BE2C (cell line): ENCODE measurements around the gene RALGDS.
"Not testable (repeated sequence)": the region's sequence is repeated elsewhere in the genome, so short reads cannot be mapped to it uniquely, and the experiment has no call there.

Experiments
- DNase-seq: peaks from one replicate; pipeline ENCODE4 v3.0.0-alpha.2; 2020
- H3K27me3 ChIP-seq: fragments of 250-450 bp; sonication (Bioruptor Pico); 2 replicates; pipeline ENCODE4 v1.5.1; 2020; ENCODE audit warnings: mild to moderate bottlenecking
- H3K36me3 ChIP-seq: fragments of 250-450 bp; sonication (Bioruptor Pico); 2 replicates; pipeline ENCODE4 v1.5.1; 2020; ENCODE audit warnings: mild to moderate bottlenecking
- H3K4me1 ChIP-seq: fragments of 250-450 bp; sonication (Bioruptor Pico); 2 replicates; pipeline ENCODE4 v1.5.1; 2020
- H3K4me3 ChIP-seq: 2 replicates; pipeline ENCODE4 v1.5.1; 2011; ENCODE audit warnings: low read depth, low read length
- H3K9me3 ChIP-seq: fragments of 250-450 bp; sonication (Bioruptor Pico); 2 replicates; pipeline ENCODE4 v1.5.1; 2020
- TF ChIP-seq, protein P1 (sequence below): IDR thresholded peaks from 2 replicates; pipeline ENCODE4 v1.5.1; 2012; ENCODE audit warnings: mild to moderate bottlenecking, low read depth, low read length

Gene RALGDS

DNA sequence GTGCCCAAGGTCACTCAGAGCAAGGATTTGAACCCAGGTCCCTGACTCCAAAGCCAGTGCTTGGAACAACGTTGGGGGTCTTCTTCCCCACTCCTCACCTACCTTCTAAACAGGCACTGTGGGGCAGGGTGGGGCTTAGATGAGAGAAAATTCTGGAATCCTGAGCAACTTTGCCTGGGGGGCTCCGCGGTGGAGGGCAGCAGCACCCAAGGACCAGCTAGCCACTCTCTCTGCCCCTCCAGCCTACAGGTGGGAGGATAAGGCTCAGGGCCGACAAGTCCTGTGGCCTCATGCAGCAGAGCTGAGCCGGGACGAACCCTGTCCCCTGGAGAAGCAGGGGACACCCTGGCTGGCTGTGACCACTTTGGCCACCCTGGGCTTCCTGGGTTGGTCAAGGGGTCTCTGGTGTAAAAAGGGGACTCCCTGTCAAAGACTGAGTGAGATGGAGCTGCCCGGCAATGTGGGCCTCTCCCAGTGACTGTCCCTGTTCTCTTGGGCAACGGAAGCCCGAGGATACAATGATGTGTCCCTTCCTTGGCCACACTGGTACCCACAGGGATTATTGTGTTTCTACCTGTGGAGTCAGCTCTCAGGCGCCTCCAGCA, 32.8 kb downstream of the RALGDS start:
- TF ChIP-seq, protein P1, sequence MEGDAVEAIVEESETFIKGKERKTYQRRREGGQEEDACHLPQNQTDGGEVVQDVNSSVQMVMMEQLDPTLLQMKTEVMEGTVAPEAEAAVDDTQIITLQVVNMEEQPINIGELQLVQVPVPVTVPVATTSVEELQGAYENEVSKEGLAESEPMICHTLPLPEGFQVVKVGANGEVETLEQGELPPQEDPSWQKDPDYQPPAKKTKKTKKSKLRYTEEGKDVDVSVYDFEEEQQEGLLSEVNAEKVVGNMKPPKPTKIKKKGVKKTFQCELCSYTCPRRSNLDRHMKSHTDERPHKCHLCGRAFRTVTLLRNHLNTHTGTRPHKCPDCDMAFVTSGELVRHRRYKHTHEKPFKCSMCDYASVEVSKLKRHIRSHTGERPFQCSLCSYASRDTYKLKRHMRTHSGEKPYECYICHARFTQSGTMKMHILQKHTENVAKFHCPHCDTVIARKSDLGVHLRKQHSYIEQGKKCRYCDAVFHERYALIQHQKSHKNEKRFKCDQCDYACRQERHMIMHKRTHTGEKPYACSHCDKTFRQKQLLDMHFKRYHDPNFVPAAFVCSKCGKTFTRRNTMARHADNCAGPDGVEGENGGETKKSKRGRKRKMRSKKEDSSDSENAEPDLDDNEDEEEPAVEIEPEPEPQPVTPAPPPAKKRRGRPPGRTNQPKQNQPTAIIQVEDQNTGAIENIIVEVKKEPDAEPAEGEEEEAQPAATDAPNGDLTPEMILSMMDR = no peak
- Histone ChIP-seq H3K36me3 (no peaks in the 10 kb centered on the region), H3K4me3 (no peak overlapping the region), H3K4me1 (peaks cover 9% of the 10 kb centered on the region), H3K9me3 (no peaks in the 10 kb centered on the region), H3K27me3 (no peaks in the 10 kb centered on the region)
- DNase-seq = no peak

DNA sequence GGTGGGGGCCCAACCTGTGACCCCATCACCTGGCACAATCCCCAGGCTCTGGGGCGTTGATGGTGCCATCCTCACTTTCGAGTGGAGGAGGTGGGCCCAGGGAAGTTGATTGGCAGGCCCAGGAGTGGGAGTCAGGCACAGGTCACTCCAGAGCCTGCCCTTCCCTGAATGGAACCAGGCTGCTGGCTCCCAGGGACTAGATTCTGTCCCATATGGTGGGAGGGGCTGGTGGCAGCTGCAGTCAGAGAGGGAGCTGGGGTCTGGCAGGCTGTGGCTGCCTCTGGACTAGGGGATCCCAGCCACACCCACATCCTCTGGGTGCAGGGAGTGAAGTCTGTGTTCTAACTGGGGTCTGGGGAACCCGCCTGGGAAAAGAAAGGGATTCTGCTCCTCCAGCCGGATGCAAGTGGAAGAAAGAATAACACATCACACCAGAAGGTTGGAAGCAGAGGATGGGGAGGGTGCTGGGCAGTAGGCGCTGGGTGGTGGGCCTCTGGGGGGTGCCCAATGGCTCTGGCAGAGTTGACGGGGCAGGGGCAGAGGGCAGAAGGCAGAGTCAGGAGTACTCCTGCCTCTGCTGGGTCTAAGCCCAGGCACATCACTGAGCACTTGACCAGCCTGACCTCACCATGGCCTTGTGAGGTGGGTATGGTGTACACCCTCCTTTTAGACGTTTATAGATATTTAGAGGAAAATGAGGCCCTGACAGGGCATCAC, 33.5 kb downstream of the RALGDS start:
- Histone ChIP-seq H3K4me3 (no peak overlapping the region), H3K4me1 (peaks cover 9% of the 10 kb centered on the region), H3K9me3 (no peaks in the 10 kb centered on the region), H3K27me3 (no peaks in the 10 kb centered on the region), H3K36me3 (no peaks in the 10 kb centered on the region)
- TF ChIP-seq, protein P1 = no peak
- DNase-seq = peak; percentile 47

DNA sequence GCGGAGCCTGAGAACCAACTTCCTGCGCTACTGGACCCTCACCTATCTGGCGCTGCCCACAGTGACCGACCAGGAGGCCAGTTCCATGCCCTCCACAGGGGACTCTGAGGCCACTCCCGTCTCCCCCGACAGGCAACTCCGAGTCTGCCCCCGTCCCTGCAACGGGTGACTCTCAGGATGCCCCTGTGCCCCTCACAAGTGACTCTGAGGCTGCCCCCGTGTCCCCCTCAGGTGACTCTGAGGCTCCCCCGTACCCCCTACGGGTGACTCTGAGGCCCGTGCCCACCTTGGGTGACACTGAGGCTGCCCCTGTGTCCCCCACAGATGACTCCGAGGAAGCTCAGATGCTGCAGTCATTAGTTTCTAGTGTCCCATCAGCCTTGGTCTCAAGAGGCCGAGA, 34.1 kb downstream of the RALGDS start:
- Histone ChIP-seq H3K4me3 (no peak overlapping the region), H3K9me3 (no peaks in the 10 kb centered on the region), H3K27me3 (no peaks in the 10 kb centered on the region), H3K36me3 (no peaks in the 10 kb centered on the region), H3K4me1 (peaks cover 9% of the 10 kb centered on the region)
- TF ChIP-seq, protein P1 = no peak
- no peak for DNase-seq

DNA sequence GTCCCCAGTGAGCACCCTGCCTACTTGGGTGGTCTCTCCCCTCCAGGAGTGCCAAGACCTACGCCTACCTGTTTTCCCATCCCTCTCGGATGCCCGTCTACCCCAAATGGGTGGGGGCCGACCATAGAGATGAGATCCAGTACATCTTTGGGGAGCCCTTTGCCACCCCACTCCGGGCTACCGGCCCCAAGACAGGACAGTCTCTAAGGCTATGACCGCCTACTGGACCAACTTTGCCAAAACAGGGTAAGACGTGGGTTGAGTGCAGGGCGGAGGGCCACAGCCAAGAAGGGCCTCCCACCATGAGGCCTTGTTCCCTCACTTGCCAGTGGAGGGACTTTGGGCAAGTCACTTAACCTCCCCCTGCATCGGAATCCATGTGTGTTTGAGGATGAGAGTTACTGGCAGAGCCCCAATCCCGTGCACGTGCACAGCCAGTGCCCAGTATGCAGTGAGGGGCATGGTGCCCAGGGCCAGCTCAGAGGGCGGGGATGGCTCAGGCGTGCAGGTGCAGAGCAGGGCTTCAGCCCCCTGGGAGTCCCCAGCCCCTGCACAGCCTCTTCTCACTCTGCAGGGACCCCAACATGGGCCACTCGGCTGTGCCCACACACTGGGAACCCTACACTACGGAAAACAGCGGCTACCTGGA, 34.7 kb downstream of the RALGDS start:
- H3K36me3 ChIP-seq, H3K4me3 ChIP-seq, H3K27me3 ChIP-seq, DNase-seq, H3K9me3 ChIP-seq, H3K4me1 ChIP-seq: not testable (repeated sequence)

DNA sequence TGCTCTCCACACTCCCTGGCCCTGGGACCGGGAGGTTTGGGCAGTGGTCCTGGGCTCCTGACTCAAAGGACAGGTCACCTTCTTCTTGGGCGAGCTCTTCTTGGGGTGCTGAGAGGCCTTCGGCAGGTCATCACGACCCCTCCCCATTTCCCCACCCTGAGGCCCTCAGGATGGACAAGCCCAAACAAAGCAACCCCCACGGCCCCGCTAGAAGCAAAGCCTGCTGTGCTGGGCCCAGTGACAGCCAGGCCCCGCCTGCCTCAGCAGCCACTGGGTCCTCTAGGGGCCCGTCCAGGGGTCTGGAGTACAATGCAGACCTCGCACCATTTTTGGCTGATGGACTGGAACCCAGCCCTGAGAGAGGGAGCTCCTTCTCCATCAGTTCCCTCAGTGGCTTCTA, 37.4 kb downstream of the RALGDS start:
- not testable (repeated sequence) for DNase-seq, H3K4me1 ChIP-seq, H3K36me3 ChIP-seq, H3K4me3 ChIP-seq, H3K27me3 ChIP-seq, H3K9me3 ChIP-seq

DNA sequence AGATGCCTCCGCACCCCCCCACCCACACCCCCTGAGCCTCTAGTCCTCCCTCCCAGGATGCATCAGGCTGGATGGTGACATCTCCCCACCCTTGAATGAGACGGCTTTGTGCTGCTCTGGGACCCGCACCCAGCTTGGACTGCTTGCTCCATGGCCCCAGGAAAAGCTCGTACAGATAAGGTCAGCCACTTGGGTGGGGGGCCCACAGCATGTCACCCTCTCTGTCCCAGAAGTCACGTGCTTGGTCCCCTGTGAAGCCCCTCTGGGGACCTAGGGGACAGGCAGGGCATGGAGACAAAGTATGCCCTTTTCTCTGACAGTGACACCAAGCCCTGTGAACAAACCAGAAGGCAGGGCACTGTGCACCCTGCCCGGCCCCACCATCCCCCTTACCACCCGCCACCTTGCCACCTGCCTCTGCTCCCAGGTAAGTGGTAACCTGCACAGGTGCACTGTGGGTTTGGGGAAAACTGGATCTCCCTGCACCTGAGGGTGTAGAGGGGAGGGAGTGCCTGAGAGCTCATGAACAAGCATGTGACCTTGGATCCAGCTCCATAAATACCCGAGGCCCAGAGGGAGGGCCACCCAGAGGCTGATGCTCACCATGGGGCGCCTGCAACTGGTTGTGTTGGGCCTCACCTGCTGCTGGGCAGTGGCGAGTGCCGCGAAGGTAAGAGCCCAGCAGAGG, 38.9 kb downstream of the RALGDS start:
- not testable (repeated sequence) for H3K4me1 ChIP-seq, H3K27me3 ChIP-seq, H3K4me3 ChIP-seq, H3K36me3 ChIP-seq, DNase-seq, H3K9me3 ChIP-seq

DNA sequence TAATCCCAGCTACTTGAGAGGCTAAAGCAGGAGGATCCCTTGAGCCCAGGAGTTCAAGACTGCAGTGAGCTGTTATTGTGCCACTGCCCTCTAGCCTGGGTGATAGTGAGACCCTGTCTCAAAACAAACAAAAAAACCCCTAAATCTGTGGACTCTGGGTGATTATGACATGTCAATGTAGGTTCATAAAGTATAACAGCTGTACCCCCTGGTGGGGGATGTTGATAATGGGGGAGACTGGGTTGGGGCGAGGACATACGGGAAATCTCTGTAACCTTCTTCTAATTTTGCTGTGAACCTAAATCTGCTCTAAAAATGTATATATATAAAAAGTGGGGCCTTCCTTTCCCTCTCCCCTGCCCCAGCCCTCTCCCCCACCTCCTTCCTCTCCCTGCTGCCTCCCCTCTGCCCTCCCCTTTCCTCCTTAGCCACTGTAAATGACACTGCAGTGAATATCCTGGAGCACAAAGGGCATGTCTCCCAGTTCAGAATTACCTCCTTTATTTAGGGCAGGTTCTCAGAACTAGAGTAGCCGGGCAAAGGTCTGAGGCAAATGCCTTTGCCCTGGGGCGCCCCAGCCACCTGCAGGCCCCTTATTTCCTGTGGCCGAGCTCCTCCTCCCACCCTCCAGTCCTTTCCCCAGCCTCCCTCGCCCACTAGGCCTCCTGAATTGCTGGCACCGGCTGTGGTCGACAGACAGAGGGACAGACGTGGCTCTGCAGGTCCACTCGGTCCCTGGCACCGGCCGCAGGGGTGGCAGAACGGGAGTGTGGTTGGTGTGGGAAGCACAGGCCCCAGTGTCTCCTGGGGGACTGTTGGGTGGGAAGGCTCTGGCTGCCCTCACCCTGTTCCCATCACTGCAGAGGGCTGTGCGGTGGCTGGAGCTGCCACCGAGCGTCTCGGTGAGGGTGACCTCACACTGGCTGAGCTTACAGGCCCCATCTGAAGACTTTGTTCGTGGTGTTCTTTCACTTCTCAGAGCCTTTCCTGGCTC, 40.0 kb downstream of the RALGDS start:
- H3K9me3 ChIP-seq, H3K36me3 ChIP-seq, H3K4me1 ChIP-seq, H3K4me3 ChIP-seq, DNase-seq, H3K27me3 ChIP-seq: not testable (repeated sequence)
